HL-60 (cell line): ENCODE measurements around the gene CCP110.

ENCODE experiments used
- CTCF ChIP-seq: IDR thresholded peaks from one replicate; pipeline ENCODE4 v1.5.1; 2011; ENCODE audit warnings: low read length, control low read depth, inconsistent platforms; ENCODE audit not compliant: insufficient read depth
- GABPA ChIP-seq: IDR thresholded peaks from 2 replicates; pipeline ENCODE4 v1.6.1; 2012; ENCODE audit warnings: low read depth
- POLR2AphosphoS5 ChIP-seq: IDR thresholded peaks from 2 replicates; pipeline ENCODE4 v1.6.1; 2012; ENCODE audit warnings: low read depth
- REST ChIP-seq: IDR thresholded peaks from 2 replicates; pipeline ENCODE4 v1.6.1; 2012; ENCODE audit warnings: low read depth; ENCODE audit not compliant: insufficient replicate concordance
- SPI1 ChIP-seq: IDR thresholded peaks from 2 replicates; pipeline ENCODE4 v1.6.1; 2012; ENCODE audit warnings: low read depth, mild to moderate bottlenecking, borderline replicate concordance

GRCh38 chr16:19524356-19524615 lies 544 bp downstream of the CCP110 start:
- TF ChIP-seq CTCF (no peak), REST (no peak), POLR2AphosphoS5 (no peak), SPI1 (no peak), GABPA (no peak)
